GM19395 (cell line): Measurements from ENCODE around the gene S100Z.
"Not testable (repeated sequence)": the region's sequence is repeated elsewhere in the genome, so short reads cannot be mapped to it uniquely, and the experiment has no call there.

Source experiments
- ATAC-seq: cut with Tn5 transposase; IDR thresholded peaks from one replicate; pipeline ENCODE4 v1.9.1; 2021; ENCODE audit warnings: mild to moderate bottlenecking, moderate library complexity; ENCODE audit not compliant: unreplicated experiment

S100Z gene

DNA sequence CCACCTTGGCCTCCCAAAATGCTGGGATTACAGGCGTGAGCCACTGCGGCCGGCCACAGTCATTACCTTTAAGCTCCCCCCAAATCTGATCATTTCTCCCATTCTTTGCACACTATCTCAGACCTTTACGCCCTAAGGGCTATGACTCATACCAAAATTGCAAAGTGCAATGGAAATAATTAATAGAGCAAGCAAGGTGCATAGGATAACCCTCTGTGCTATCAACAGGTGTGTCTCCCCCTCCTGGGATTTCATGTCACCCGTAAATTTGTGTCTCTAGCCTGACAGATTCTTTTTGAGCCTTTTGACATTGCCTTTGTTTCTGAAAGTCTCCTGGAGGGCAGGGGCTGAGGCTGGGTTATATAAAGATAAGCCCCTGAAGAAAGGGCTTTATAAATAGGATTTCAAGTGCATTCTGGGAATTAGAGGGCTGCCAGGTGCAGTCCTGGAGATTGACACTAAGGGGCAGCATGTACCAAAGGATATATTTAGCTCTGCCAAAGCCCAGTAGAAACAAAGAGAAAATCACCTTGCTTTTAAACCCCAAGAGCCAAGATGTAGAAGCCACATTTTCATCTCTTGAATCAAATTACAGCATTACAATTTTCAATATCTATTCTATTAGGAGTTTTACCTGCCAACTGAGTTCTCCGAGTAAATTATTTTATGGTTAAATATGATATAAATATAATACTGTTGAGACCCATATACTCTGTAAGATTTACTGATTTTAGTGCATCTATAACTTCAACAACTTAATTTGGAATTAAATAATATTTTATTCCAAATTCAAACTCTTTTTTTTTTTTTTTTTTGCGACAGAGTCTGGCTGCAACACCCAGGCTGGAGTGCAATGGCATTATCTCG, 18.2 kb downstream of the S100Z start:
- peak; percentile 71 for ATAC-seq

DNA sequence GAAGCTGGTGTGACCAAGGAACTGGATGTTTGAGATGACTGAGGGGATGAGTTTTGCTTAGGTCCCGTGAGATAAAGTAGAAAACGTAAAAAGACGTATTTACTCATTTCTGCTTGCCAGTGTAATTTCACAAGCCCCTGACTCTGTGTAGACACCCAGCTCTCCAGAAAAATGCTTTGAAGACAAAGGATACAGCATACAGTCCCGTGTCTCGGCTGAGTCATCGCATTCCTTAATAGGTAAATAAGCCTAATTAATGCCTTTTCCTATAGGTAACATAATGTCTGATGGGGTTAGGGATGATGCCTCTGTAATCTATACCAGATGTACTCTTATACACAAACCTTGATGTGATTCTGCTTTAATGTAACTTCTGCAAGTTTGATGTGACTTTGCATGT, 20.2 kb downstream of the S100Z start:
- ATAC-seq = no peak

DNA sequence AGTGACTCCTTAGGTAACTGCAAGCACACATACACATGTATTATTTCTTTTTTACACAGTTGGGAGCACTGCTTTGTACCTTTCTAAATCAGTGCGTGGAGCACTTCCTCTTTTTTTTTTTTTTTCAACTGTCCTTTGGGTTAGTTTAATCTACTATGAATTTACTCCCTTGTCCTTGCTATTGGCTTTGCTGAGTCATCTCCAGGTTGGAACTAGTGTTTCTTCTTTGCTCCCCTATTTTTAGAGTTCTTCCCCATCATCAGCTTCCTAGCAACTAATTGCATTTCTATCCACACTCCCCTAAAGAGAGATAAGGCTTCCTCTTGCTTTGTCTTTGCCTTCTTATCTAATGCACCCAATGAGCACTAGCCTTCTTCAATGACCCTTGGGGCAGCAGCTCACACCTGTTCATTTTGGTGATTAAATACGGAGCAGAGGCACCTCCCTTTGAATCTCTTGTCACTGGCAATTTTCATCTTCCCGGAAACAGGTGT, 24.3 kb downstream of the S100Z start:
- ATAC-seq = no peak

DNA sequence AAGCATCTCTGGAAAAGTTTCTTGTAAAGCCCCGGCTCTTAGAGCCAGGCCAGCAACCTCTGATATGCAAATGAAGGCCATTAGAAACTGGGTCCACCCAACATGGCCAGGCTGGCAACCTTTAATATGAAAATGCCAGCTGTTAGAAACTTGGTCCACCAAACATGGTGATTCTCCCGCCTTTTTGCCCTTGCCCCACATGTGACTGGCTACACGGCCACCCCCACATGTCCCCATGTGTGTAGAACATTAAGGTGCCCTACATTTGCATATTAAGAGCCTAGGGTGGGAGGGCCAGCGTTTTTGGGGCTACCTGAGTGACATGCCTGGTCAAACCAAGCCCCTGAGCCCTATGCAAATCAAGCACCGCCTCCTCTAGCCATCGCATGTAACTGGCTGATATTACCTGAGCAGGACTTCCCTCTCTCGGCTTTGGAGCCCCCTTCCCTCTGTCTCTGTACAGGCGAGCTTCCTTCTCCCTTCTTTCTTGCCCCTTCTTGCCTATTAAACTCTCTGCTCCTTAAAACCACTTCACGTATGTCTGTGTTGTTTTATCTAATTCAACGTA, 39.0 kb downstream of the S100Z start:
- no peak for ATAC-seq

DNA sequence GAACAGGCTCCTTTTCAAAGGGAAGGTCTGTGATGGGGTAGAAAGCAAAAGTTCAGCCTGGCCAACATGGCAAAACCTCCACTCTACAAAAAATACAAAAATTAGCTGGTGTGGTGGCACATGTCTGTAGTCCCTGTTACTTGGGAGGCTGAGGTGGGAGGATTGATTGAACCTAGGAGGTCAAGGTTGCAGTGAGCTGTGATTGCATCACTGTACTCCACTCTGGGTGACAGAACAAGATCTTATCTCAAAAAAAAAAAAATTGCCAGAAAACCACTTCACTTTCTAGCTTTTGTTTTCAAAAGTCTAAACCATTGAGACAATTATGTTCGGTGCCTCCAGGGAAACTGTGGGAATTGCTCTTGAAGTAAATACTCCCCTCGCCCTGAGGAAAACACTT, 43.5 kb downstream of the S100Z start:
- no peak for ATAC-seq

DNA sequence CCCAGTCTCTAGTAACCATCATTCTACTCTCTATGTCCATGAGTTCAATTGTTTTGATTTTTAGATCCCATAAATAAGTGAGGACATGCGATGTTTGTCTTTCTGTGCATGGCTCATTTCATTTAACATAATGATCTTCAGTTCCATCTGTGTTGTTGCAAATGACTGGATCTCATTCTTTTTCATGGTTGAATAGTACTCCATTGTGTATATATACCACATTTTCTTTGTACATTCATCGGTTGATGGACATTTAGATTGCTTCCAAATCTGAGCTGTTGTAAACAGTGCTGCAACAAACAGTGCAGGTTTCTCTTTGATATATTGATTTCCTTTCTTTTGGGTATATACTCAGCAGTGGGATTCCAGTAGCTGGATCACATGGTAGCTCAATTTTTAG, 46.4 kb downstream of the S100Z start:
- ATAC-seq = no peak

DNA sequence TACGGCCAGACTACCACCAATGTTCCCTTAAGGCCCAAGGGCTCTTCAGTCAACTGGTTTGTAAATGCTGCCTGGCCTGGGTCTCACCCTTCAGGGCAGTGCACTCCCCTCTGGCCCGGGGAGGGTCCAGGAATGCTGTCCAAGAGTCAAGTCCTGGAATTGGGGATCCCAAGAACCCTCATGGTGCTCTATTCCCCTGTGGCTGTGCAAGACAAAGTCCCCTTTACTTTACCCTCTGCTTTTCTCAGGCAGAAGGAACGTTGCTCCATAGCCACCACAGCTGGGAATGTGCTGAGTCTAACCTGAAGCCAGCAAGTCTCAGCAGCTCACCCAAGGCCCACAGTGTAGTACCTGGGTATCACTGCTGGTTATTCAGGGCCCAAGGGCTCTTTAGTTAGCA, 51.7 kb downstream of the S100Z start:
- ATAC-seq = no peak

DNA sequence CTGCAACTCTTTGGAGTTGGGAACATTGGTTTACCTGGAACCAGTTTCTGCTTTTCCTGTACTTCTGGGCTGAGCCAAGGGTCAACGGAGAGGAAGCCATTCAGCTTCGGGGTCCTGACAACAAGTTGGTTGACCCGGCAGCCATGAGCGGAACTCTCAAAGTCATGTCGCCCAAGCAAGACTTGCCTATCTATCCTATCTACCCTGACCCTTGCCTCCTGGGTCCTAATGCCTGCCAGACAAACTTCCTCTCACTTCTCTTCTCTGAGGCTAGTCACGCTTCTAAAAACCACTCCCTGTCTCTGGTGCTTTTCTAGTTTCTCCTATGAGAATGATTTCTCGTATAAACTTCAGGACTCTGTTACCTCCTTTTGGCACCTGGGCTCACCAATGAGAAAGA, 58.4 kb downstream of the S100Z start:
- ATAC-seq = no peak

DNA sequence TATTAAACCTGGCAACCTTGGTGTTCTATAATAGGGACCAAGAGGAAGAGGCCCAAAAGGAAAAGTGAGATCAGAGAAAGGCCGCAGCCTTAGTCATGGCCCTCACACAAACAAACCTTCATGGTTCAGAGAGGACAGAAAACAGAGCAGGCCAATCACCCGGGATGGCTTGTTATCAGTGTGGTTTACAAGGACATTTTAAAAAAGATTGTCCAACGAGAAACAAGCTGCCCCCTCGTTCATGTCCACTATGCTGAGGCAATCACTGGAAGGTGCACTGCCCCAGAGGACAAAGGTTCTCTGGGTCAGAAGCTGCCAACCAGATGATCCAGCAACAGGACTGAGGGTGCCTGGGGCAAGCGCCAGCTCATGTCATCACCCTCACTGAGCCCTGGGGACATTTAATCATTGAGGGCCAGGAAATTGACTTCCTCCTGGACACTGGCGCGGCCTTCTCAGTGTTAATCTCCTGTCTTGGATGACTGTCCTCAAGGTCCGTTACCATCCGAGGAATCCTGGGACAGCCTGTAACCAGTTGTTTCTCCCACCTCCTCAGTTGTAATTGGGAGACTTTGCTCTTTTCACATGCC, 60.6 kb downstream of the S100Z start:
- not testable (repeated sequence) for ATAC-seq

DNA sequence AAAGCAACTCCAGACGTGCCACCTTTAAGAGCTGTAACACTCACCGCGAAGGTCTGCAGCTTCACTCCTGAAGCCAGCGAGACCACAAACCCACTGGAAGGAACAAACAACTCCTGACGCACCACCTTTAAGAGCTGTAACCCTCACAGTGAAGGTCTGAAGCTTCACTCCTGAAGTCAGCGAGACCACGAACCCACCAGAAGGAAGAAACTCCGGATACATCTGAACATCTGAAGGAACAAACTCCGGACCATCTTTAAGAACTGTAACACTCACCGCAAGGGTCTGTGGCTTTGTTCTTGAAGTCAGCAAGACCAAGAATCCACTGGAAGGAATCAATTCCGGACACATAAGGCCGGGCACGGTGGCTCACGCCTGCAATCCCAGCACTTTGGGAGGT, 64.9 kb downstream of the S100Z start:
- not testable (repeated sequence) for ATAC-seq

DNA sequence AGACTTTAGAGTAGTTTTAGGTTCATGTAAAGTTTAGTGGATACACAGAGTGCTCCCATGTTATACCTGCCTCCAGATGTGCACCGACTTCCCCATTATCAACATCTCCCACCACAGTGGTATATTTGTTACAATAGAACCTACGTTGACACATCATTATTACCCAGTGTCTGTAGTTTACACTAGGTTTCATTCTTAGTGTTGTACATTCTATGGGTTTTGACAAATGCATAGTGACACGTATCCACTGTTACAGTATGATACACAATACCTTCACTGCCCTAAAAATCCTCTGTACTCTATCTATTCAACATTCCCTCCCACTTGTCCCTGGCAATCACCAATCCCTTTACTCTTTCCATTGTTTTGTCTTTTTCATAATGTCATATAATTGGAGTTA, 68.7 kb downstream of the S100Z start:
- ATAC-seq = no peak

DNA sequence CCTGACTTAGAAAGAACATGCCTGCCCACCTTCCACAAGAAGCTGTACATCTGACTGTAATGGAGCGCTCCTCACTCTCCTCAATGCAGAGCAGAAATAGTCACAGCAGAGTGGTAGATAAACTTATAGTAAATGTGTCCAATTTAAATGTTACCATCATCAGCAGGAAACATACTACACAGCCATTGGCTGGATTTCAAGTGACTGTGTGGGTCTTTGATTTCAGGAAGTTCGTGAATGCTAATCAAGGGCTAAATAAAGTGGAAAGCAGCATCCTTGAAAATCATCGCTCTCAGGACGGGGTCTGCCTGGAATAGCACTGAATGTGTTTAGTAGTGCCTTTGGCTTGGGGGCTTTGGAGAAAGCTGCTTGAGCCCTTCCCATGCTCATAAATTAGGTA, 70.7 kb downstream of the S100Z start:
- no peak for ATAC-seq

DNA sequence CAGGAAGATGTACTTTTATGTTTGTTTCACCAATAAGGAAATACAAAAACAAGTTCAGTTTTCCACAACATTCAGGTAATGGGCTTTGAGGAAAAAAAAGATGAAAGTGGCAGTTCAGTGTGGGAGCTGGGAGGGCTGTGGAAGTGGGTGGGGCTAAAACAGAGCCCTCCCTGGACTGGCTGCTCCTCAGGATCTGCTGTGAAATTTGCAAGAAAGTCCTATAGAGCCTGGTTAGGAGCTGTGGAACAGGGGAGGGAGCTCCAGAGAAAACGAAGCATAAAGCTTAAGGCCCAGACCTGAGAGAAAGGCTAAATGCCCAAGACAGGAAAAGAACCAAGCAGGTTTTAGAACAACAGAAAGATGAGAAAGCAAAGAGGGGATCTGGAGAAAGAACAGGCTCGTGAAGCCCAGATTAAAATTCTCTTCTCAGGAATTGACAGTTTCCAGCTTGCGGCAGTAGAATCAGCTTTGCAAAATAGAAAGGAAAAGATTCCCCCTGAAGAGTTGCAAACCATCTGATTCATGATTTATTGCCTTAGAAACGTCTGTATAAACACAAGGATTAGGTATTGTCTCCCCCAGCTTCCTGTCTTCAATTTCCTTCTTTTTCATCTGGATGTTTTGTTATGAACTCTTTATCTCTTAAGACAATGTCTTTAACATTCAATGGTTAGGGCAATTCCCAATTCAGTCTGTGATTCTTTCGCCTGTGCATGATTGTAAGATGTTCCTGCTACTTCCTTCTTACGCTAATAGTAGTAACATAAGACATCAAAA, 76.7 kb downstream of the S100Z start:
- ATAC-seq = no peak

DNA sequence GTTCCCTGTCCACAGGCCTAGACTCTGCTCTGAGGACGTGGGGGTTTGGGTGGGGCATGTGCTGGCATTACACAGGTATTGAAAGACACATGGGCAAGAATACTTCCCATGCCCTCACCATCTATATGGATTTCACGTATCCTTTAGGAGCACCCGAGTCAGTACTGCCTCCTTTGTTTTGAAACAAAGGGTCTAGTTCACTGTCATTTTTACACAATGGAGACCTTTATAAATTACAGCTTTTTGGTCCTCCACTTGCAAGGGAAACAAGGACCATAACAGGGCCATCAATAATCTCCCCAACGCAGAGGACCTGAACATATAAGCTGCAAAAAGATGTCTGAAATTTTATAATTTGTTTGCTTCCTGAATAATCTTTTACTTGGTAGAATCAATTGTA, 78.1 kb downstream of the S100Z start:
- no peak for ATAC-seq

DNA sequence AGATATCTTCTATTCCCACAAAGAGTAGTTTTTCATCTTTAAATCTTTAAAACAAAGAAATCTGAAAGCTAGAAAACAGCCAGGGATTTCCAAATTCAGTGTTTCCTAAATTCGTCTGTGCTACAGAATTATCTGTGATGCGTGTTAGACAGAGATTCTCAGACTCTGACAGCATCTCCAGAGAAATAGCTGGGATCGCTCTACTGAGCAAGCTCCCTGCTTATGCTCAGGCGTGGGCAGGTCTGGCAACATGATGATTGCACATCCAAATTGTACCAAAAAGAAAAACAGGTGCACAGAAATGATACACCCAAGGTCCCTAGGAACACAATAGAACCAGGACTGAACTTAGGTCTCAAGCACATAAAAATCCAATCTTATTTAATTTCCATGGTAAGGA, 80.3 kb downstream of the S100Z start:
- ATAC-seq = no peak

DNA sequence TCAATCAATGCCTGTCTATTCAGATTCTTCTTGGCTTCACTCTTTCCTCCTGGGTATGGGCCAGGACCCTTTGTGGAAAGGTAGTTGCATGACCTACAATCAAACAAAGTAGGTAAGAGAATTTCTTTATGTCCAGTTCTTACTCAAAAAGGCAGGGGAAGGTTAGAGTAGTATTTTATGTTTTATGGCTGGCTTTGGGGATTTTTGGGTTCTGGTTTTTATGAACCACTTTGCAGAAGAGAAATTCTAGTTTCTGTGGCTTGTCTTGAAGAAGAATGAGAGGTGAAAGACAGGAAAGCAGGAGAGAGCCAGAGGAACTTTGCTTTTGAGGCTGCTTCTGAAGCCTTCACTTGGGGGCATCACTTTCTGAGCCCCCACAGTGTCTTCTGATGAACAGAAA, 88.4 kb downstream of the S100Z start:
- no peak for ATAC-seq

DNA sequence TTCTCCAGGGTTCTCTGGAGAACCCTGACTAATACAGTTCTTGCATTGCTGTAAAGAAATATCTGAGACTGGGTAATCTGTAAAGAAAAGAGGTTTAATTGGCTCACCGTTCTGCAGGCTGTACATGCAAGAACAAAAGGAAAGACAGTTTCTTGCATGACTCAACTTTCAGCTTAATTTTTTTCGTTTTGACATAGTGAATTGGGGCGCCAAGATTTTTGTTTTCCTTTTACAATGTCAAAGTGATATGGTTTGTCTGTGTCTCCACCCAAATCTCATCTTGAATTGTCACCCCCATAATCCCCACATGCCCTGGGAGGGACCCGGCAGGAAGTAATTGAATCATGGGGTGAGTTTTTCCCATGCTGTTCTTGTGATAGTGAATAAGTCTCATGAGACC, 91.2 kb downstream of the S100Z start:
- ATAC-seq = no peak

DNA sequence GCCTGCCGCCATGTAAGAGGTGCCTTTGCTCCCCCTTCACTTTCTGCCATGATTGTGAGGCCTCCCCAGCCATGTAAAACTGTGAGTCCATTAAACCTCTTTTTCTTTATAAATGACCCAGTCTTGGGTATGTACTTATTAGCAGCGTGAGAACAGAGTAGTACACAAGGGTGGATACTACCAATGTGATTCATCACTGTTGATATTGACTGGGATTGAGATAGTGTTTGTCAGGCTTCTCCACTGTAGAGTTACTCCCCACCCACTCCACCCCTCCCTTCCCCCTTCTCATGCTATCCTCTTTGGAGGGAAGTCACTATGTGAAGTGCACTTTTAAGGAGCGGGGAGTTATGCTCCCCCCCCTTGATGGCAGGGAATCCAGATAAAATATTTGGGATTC, 91.6 kb downstream of the S100Z start:
- ATAC-seq = no peak

DNA sequence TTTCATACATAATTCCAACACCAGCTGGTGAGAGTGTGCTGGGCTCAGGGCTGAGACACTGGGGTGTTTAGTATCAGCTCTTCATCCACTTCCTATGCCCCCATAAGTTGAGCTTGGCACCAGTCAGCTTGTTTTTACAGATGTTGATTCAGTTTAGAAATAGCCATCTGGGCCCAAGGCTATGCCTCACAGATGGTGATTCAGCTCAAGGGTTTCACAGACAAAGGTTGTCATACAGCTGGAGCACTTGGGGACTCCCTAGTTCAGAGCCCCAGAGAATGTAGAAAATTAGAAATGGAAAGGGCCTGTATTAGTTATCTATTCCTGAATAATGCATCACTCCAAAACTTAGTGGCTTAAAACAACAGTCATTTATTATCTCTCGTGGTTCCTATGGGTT, 92.8 kb downstream of the S100Z start:
- ATAC-seq = no peak

DNA sequence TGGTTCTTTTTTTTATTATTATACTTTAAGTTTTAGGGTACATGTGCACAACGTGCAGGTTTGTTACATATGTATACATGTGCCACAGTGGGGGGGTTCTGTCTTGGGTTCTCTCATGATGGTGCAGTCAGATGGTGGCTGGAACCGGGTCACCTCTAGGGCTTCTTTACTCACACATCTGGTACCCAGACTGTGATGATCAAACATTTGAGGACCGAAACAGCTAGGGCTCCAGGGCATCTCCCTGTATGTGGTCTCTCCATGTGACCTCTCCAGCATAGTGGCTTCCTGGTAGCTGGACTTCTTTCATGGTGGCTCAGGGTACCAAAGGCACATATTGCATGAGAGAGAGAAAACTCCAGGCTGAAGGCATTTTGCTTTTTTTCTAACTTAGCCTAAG, 93.2 kb downstream of the S100Z start:
- ATAC-seq = no peak

DNA sequence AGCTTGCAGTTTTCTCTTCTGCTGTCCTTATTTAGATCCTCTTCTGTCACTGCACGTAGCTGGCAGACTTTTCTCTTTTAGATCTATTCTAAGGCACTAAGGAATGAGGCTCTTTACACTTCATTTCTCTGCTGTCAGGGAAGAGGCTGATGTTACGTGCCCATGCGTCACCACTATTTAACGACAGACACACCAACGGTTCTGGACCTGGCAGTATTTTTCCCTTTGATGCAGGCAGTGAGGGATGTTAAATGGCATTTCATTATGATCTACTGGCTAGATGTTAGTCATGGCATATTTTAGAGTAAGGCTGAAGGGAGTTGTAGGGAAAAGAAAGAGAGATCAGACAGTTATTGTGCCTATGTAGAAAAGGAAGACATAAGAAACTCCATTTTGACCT, 94.8 kb downstream of the S100Z start:
- no peak for ATAC-seq
